Activated effector memory CD4-positive, alpha-beta T cell treated with anti-CD3 and anti-CD28 coated beads, Interleukin-2, amount 50 U/mL, for 16 hours (primary cell): ENCODE data around the gene MTCH1.
A peak's percentile ranks its signal among the peaks of the same experiment; 100 is the strongest.

ENCODE experiments used
- DNase-seq: peaks from one replicate; pipeline ENCODE4 v3.0.0-alpha.2; 2020

The MTCH1 gene

GRCh38 chr6:36989264-36989663 is 3.3 kb upstream of the MTCH1 start:
- no peak for DNase-seq

- DNase-seq, result no peak
Observed at GRCh38 chr6:36986704-36987047, 680 bp upstream of the MTCH1 start.

GRCh38 chr6:36985417-36985807 is 584 bp downstream of the MTCH1 start:
- DNase-seq, result no peak

GRCh38 chr6:36984581-36985416 is 1.2 kb downstream of the MTCH1 start:
- DNase-seq, result peak; percentile 82

GRCh38 chr6:36983538-36983937 is 2.5 kb downstream of the MTCH1 start:
- no peak for DNase-seq

- DNase-seq, result no peak
Observed at GRCh38 chr6:36980876-36981619, 4.9 kb downstream of the MTCH1 start.

GRCh38 chr6:36980129-36980528 is 5.9 kb downstream of the MTCH1 start:
- no peak for DNase-seq

GRCh38 chr6:36979347-36979742 is 6.7 kb downstream of the MTCH1 start:
- DNase-seq, result peak; percentile 71

GRCh38 chr6:36978421-36979346 is 7.3 kb downstream of the MTCH1 start:
- no peak for DNase-seq

- DNase-seq, result peak; percentile 68
Observed at GRCh38 chr6:36977470-36977941, 8.5 kb downstream of the MTCH1 start.

GRCh38 chr6:36976931-36977330 is 9.1 kb downstream of the MTCH1 start:
- DNase-seq, result no peak

GRCh38 chr6:36976509-36976908 is 9.5 kb downstream of the MTCH1 start:
- no peak for DNase-seq

- no peak for DNase-seq
Observed at GRCh38 chr6:36976007-36976264, 10.1 kb downstream of the MTCH1 start.

- DNase-seq, result no peak
Observed at GRCh38 chr6:36975231-36976006, 10.6 kb downstream of the MTCH1 start.

GRCh38 chr6:36973647-36974046 is 12.3 kb downstream of the MTCH1 start:
- no peak for DNase-seq

GRCh38 chr6:36973190-36973589 is 12.8 kb downstream of the MTCH1 start:
- DNase-seq, result no peak

- no peak for DNase-seq
Observed at GRCh38 chr6:36971921-36972673, 13.9 kb downstream of the MTCH1 start.

- no peak for DNase-seq
Observed at GRCh38 chr6:36970892-36971842, 14.8 kb downstream of the MTCH1 start.

- peak; percentile 61 for DNase-seq
Observed at GRCh38 chr6:36969988-36970891, 15.8 kb downstream of the MTCH1 start.
